HEK293T (cell line): Measurements from ENCODE around the gene GULP1.

Experiments
- FOXA1 ChIP-seq: fragments of 450-650 bp; IDR thresholded peaks from 2 replicates; pipeline ENCODE4 v1.6.1; 2016; ENCODE audit warnings: mild to moderate bottlenecking
- ZNF384 ChIP-seq: fragments of 450-650 bp; IDR thresholded peaks from 2 replicates; pipeline ENCODE4 v1.6.1; 2016

- TF ChIP-seq FOXA1 (no peak), ZNF384 (no peak)
Observed at GRCh38 chr2:188569431-188570165, 277.9 kb downstream of the GULP1 start.
